ENCODE data around the gene SCN3B.

Gene SCN3B

DNA sequence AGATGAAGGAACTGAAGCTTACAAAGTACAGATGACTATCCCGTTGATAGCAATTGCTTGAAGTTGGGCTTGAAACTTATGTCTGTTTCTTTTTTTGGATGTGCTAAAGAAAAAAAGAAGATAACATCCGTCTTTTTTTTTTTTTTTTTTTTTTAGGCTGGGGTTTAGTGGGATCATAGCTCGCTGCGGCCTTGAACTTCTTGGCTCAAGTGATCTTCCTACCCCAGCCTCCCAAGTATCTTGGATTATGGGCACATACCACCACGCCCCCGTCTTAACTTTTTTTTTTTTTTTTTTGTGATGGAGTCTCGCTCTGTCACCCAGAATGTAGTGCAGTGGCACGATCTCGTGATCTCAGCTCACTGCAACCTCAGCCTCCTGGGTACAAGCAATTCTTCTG is 40.8 kb upstream of the SCN3B start:
- no peaks in the 10 kb centered on the region for H3K27me3 ChIP-seq
- H3K4me3 ChIP-seq (ENCODE audit: low read depth, low read length): no peak overlapping the region
- no peaks in the 10 kb centered on the region for H3K9me3 ChIP-seq
- H3K4me1 ChIP-seq: no peaks in the 10 kb centered on the region; the same call in 1 of the 2 replicates
- DNase-seq: no peak
- TF ChIP-seq CTCF (IDR thresholded peaks at IDR 0.05; ENCODE audit: low read depth, low read length): no peak
- H3K36me3 ChIP-seq: no peaks in the 10 kb centered on the region

- DNase-seq: no peak
- no peaks in the 10 kb centered on the region for H3K27me3 ChIP-seq
- H3K9me3 ChIP-seq: no peaks in the 10 kb centered on the region
- no peak for TF ChIP-seq CTCF (IDR thresholded peaks at IDR 0.05; ENCODE audit: low read depth, low read length)
- no peak overlapping the region for H3K4me3 ChIP-seq (ENCODE audit: low read depth, low read length)
- no peaks in the 10 kb centered on the region for H3K36me3 ChIP-seq
- no peaks in the 10 kb centered on the region; the same call in 1 of the 2 replicates for H3K4me1 ChIP-seq
Measured at GRCh38 chr11:123694551-123694950, 40.1 kb upstream of the SCN3B start.

GRCh38 chr11:123692961-123693360 is 38.5 kb upstream of the SCN3B start:
- Histone ChIP-seq H3K36me3 (no peaks in the 10 kb centered on the region), H3K4me3 (ENCODE audit: low read depth, low read length) (no peak overlapping the region), H3K9me3 (no peaks in the 10 kb centered on the region), H3K4me1 (no peaks in the 10 kb centered on the region), H3K27me3 (no peaks in the 10 kb centered on the region)
- TF ChIP-seq CTCF (IDR thresholded peaks at IDR 0.05; ENCODE audit: low read depth, low read length): no peak
- no peak for DNase-seq

GRCh38 chr11:123690485-123690884 is 36.1 kb upstream of the SCN3B start:
- H3K36me3 ChIP-seq: no peaks in the 10 kb centered on the region
- H3K4me3 ChIP-seq (ENCODE audit: low read depth, low read length): no peak overlapping the region
- no peak for TF ChIP-seq CTCF (IDR thresholded peaks at IDR 0.05; ENCODE audit: low read depth, low read length)
- no peaks in the 10 kb centered on the region for H3K27me3 ChIP-seq
- DNase-seq: no peak
- no peaks in the 10 kb centered on the region for H3K9me3 ChIP-seq
- no peaks in the 10 kb centered on the region for H3K4me1 ChIP-seq

DNA sequence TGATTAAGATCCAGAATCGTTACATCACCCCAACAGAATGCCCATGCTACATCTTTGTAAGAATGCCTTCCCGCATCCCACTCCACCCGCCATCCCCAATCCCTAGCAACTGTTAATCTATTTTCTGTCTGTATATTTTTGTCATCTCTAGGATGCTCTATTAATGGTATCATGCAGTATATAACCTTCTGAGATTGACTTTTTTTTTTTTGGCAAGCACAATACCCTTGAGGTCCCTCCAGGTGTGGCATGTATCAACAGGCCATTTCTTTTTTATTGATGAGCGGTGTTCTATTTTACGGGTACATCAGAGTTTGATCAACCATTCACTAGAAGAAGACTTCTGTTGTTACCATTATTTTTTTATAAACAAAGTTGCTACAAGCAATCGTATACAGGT is 30.2 kb upstream of the SCN3B start:
- H3K36me3 ChIP-seq: no peaks in the 10 kb centered on the region

More for the DNA sequence above, 30.2 kb upstream of the SCN3B start:
- no peak for TF ChIP-seq CTCF (IDR thresholded peaks at IDR 0.05; ENCODE audit: low read depth, low read length)
- H3K9me3 ChIP-seq: no peaks in the 10 kb centered on the region
- DNase-seq: no peak
- H3K27me3 ChIP-seq: no peaks in the 10 kb centered on the region
- no peak overlapping the region for H3K4me3 ChIP-seq (ENCODE audit: low read depth, low read length)
- H3K4me1 ChIP-seq: peaks cover 9% of the 10 kb centered on the region
